Adipocyte (in vitro differentiated cells): ENCODE measurements around the gene ERC1.
"Not testable (repeated sequence)": the region's sequence is repeated elsewhere in the genome, so short reads cannot be mapped to it uniquely, and the experiment has no call there.

ENCODE experiments used
- DNase-seq: peaks from one replicate; pipeline ENCODE4 v3.0.0-alpha.2; 2015; ENCODE audit warnings: low read depth
- H3K27me3 ChIP-seq: replicated peaks from 2 replicates; pipeline ENCODE4 v1.7.0; 2013; ENCODE audit warnings: mild to moderate bottlenecking, low read length, moderate library complexity; ENCODE audit not compliant: control insufficient read depth, insufficient read depth
- H3K36me3 ChIP-seq: 2 replicates; pipeline ENCODE4 v1.7.0; 2013; ENCODE audit warnings: low read length, mild to moderate bottlenecking, moderate library complexity; ENCODE audit not compliant: control insufficient read depth, insufficient read depth, severe bottlenecking
- H3K4me1 ChIP-seq: 2 replicates; pipeline ENCODE4 v1.7.0; 2013; ENCODE audit warnings: mild to moderate bottlenecking, low read length, moderate library complexity; ENCODE audit not compliant: control insufficient read depth, insufficient read depth
- H3K4me3 ChIP-seq: 2 replicates; pipeline ENCODE4 v1.7.0; 2013; ENCODE audit warnings: mild to moderate bottlenecking, low read length, moderate library complexity
- H3K9ac ChIP-seq: 2 replicates; pipeline ENCODE4 v1.7.0; 2013; ENCODE audit warnings: mild to moderate bottlenecking, low read length, moderate library complexity
- H3K9me3 ChIP-seq: 2 replicates; pipeline ENCODE4 v1.7.0; 2013; ENCODE audit warnings: mild to moderate bottlenecking, low read length, moderate library complexity; ENCODE audit not compliant: control insufficient read depth

Gene ERC1

DNA sequence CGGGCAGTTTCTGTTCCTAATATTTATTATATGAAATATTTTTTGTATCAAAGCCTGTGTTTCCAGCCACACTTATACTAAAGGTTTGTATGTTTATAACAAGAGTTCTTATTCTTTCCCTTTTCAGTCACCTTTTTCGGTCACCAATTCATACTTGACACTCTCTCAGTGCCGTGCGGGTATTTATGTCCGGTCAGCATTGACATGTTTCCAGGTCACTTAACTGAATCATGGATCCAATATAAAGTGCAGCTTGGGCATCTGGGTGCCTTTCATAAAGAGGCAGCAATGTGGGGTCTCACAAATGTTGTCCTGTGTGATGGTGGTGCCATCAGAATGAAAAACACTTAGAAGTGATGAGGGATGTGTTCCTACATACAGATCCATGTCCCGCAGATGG is 141.3 kb downstream of the ERC1 start:
- H3K4me3 ChIP-seq = no peak overlapping the region
- no peak overlapping the region for H3K9ac ChIP-seq
- no peak for DNase-seq
- H3K27me3 ChIP-seq = no peaks in the 10 kb centered on the region
- H3K4me1 ChIP-seq = no peaks in the 10 kb centered on the region
- no peaks in the 10 kb centered on the region for H3K9me3 ChIP-seq
- peaks cover 5% of the 10 kb centered on the region for H3K36me3 ChIP-seq

- H3K4me1 ChIP-seq = no peaks in the 10 kb centered on the region
- DNase-seq = no peak
Measured at GRCh38 chr12:1138691-1139090, 147.7 kb downstream of the ERC1 start.

DNA sequence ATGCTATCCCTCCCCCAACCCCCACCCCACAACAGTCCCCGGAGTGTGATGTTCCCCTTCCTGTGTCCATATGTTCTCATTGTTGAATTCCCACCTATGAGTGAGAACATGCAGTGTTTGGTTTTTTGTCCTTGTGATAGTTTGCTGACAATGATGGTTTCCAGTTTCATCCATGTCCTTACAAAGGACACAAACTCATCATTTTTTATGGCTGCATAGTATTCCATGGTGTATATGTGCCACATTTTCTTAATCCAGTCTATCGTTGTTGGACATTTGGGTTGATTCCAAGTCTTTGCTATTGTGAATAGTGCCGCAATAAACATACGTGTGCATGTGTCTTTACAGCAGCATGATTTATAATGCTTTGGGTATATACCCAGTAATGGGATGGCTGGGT is 155.7 kb downstream of the ERC1 start:
- H3K9ac ChIP-seq, H3K36me3 ChIP-seq, H3K9me3 ChIP-seq, H3K27me3 ChIP-seq, H3K4me3 ChIP-seq, DNase-seq, H3K4me1 ChIP-seq: not testable (repeated sequence)

More at GRCh38 chr12:1138691-1139090, 147.7 kb downstream of the ERC1 start:
- Histone ChIP-seq H3K27me3 (no peaks in the 10 kb centered on the region), H3K36me3 (peaks cover 16% of the 10 kb centered on the region), H3K9me3 (no peaks in the 10 kb centered on the region), H3K9ac (no peak overlapping the region), H3K4me3 (no peak overlapping the region)

GRCh38 chr12:1147821-1148220 is 156.8 kb downstream of the ERC1 start:
- no peak overlapping the region for H3K9ac ChIP-seq
- no peaks in the 10 kb centered on the region for H3K27me3 ChIP-seq
- H3K4me3 ChIP-seq = no peak overlapping the region
- H3K36me3 ChIP-seq = peaks cover 8% of the 10 kb centered on the region
- H3K4me1 ChIP-seq = no peaks in the 10 kb centered on the region
- H3K9me3 ChIP-seq = no peaks in the 10 kb centered on the region
- no peak for DNase-seq

- no peaks in the 10 kb centered on the region for H3K4me1 ChIP-seq
- H3K9me3 ChIP-seq = no peaks in the 10 kb centered on the region
- peaks cover 10% of the 10 kb centered on the region for H3K36me3 ChIP-seq
- no peak for DNase-seq
- H3K4me3 ChIP-seq = no peak overlapping the region
- no peak overlapping the region for H3K9ac ChIP-seq
- no peaks in the 10 kb centered on the region for H3K27me3 ChIP-seq
Measured at GRCh38 chr12:1157046-1157445, 166.0 kb downstream of the ERC1 start.

DNA sequence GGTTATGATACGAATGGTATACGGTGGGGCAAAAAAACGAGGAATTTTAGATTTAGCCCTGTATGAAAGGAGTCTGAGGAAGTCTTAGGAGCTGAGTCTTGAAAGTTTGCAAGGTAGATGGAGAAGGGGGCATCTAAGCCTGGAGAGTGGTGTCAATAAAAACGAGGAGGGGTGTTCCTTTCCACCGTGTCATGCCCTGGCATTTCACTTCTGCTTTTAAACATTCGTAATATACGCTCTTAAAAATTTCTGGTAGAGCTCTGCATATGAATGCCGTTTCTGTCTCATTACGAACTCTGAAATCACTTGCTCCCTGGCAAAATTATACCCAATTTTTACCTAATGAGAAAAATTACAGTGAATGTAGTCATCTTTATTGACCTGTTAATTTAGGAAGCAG is 170.2 kb downstream of the ERC1 start:
- Histone ChIP-seq H3K36me3 (no peaks in the 10 kb centered on the region), H3K4me3 (no peak overlapping the region), H3K4me1 (no peaks in the 10 kb centered on the region), H3K9me3 (no peaks in the 10 kb centered on the region), H3K27me3 (no peaks in the 10 kb centered on the region), H3K9ac (no peak overlapping the region)
- no peak for DNase-seq

DNA sequence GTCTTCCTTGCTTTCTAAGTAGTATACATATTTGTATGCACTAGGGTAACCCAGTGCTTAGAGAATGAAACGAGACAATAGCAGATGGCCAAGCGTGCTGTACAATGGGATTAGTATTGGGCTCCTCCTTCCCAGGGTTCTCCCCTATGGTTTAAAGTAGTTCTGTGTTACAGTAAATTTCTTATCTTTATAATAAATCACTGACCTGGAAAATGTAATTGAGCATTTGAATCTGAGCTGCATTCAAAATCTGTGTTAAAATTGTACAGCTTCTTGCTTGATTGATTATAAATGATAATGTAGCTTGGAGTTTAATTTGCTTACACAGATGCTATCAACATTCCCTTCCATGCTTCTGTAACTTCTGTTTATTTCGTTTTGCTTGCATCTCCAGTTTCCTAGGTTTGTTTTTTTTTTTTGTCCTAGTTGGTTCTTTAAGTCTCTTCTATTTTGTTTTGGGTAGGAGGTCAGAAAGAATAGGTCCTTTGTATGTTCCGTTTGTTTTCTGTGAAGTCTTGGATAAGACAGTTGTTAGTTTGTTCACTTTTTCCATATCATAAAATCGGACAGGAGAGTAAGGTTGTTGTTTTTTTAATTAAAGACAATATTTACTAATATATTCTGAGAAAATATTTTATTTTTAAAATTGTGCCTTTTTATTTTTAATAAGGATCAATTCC is 171.2 kb downstream of the ERC1 start:
- H3K9me3 ChIP-seq = no peaks in the 10 kb centered on the region
- H3K4me1 ChIP-seq = no peaks in the 10 kb centered on the region
- no peak overlapping the region for H3K4me3 ChIP-seq

DNA sequence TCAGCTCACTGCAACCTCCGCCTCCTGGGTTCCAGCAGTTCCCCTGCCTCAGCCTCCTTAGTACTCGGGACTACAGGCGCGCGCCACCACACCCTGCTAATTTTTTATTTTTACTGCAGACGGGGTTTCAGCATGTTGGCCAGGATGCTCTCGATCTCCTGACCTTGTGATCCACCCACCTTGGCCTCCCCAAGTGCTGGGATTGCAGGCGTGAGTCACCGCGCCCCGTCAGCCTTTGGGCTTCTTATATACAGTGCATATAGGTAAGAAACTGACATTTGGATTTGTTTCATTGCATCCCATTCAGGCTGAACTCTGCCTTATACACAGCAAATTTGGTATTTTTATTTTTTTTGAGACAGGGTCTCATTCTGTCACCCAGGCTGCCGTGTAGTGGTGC is 176.8 kb downstream of the ERC1 start:
- no peak overlapping the region for H3K9ac ChIP-seq
- H3K4me1 ChIP-seq = peaks cover 3% of the 10 kb centered on the region
- H3K27me3 ChIP-seq = no peaks in the 10 kb centered on the region

More for the DNA sequence above, 171.2 kb downstream of the ERC1 start:
- H3K36me3 ChIP-seq = no peaks in the 10 kb centered on the region
- H3K27me3 ChIP-seq = no peaks in the 10 kb centered on the region
- no peak for DNase-seq
- no peak overlapping the region for H3K9ac ChIP-seq

GRCh38 chr12:1170411-1170810 is 179.4 kb downstream of the ERC1 start:
- Histone ChIP-seq H3K9ac (no peak overlapping the region), H3K27me3 (no peaks in the 10 kb centered on the region), H3K4me3 (no peak overlapping the region), H3K9me3 (no peaks in the 10 kb centered on the region), H3K36me3 (no peaks in the 10 kb centered on the region), H3K4me1 (peaks cover 3% of the 10 kb centered on the region)
- DNase-seq = no peak

More for the DNA sequence above, 176.8 kb downstream of the ERC1 start:
- Histone ChIP-seq H3K4me3 (no peak overlapping the region), H3K36me3 (no peaks in the 10 kb centered on the region), H3K9me3 (no peaks in the 10 kb centered on the region)
- DNase-seq = no peak

DNA sequence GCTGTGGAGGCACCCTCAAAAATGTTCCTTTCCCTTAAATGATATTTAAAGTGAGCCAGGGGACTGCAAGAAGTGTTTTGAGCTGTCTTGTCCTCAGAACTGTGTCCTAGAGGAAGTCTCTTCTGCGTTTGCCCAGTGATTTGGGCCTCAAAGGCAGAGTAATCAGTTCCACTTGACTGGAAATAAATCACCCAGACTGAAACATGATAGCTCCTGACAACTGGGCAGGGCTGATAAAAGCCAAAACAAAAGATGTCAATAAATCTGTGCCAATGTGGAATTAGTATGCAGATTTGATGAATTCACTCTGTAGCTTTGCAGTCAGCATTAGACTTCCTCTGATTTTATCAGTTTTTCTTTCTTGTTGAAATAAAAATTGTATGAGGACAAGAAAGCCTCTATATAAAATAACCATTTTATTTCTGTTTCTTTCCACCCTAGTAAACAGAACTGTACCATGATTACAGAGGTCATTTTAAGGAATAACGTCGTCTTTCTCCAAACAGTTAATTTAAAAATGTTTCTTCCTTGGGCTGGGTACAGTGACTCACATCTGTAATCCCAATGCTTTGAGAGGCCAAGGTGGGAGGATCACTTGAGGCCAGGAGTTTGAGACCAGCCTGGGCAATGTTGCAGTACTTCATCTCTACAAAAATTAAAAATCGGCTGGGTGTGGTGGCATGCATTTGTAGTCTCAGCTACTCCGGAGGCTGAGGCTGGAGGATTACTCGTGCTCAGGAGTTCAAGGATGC is 180.8 kb downstream of the ERC1 start:
- Histone ChIP-seq H3K27me3 (no peaks in the 10 kb centered on the region), H3K4me1 (peaks cover 3% of the 10 kb centered on the region), H3K36me3 (no peaks in the 10 kb centered on the region), H3K9me3 (no peaks in the 10 kb centered on the region), H3K4me3 (no peak overlapping the region), H3K9ac (no peak overlapping the region)
- DNase-seq = peak; percentile 69

DNA sequence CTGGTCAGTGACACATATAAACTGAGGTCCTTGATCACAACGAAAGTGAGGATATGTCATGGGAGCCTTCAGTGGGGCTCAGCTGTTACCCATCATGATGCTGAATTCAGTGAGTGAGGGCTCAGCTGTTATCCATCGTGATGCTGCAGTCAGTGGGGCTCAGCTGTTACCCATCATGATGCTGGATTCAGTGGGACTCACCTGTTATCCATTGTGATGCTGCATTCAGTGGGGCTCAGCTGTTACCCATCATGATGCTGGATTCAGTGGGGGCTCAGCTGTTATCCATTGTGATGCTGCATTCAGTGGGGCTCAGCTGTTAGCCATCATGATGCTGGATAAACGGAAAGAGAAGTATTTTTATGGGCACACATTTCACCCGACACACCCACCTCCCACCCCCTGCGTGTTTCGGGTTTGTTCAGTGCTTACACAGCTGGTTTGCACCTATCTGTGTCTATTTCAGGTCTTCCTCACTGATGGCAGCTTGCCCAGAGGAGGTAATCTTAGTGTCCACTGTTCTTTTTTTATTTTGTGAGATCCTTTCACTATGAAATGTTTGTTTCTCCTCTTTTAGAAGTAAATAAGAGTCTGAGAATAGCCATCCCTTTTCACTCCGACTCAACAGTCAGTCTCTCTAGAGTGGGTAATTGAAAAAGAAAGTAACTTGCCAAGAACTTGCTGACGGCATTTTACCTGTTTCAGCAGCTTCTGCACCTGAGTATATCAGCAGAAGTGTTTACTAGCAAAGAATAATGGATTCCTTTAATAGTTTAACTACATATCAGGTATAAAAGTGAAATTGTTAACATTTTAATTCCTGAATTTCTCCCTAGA is 183.0 kb downstream of the ERC1 start:
- Histone ChIP-seq H3K4me3 (no peak overlapping the region), H3K4me1 (peaks cover 3% of the 10 kb centered on the region), H3K36me3 (no peaks in the 10 kb centered on the region), H3K9ac (no peak overlapping the region), H3K27me3 (no peaks in the 10 kb centered on the region), H3K9me3 (no peaks in the 10 kb centered on the region)
- no peak for DNase-seq
